ENCODE data around the gene ZMYM4.

DNA sequence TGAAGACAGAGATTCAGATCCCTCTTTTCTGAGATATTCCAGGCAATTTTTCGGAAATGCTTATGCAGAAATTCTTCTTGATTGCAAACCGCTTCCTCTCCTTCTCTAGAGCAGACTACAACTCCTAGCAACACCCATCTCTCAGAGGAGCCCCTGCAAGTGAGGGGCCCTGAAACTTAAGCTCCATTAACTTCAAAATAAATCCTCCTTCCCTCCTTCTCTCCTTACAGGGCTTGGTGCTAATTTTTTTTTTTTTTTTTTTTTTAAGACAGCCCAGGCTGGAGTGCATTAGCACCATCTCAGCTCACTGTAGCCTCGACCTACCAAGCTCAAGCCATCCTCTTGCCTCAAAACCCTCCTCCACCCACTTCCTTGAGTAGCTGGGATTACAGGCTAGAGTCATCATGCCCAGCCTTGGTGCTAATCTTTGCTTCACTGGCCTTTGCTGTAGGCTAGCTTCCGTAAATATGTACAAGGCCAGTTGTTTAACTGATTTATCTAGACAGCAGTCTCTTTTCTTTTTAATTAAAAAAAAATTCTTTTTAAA lies 45.4 kb upstream of the ZMYM4 start:
- TF ChIP-seq POLR2AphosphoS5 (IDR thresholded peaks at IDR 0.05; ENCODE audit: low read depth, low read length) (no peak), TAF1 (IDR thresholded peaks at IDR 0.05; ENCODE audit: borderline replicate concordance, insufficient read depth, low read length) (no peak)
